Endothelial cell of umbilical vein (primary cell): Measurements from ENCODE around the gene OR8A1.

Experiments
- CTCF ChIP-seq, 2 donors: IDR thresholded peaks; 1 replicate in 1 of 2; 2 replicates in 1 of 2; pipeline ENCODE4 v1.5.1; 2011; ENCODE audit warnings: low read length in 2 of 2, mild to moderate bottlenecking in 2 of 2, moderate library complexity in 2 of 2, control low read depth in 1 of 2, inconsistent platforms in 1 of 2, low read depth in 1 of 2; ENCODE audit not compliant: insufficient read depth in 1 of 2; ENCODE audit errors: extremely low read depth in 1 of 2
- EZH2 ChIP-seq: IDR thresholded peaks from 2 replicates; pipeline ENCODE4 v1.6.1; 2012; ENCODE audit warnings: borderline replicate concordance, low read depth, mild to moderate bottlenecking, moderate library complexity, low read length, inconsistent platforms; ENCODE audit not compliant: severe bottlenecking
- FOS ChIP-seq: IDR thresholded peaks from 2 replicates; pipeline ENCODE4 v1.6.1; 2011; ENCODE audit warnings: mild to moderate bottlenecking, low read length, moderate library complexity, borderline replicate concordance; ENCODE audit not compliant: insufficient read depth
- GATA2 ChIP-seq: IDR thresholded peaks from 2 replicates; pipeline ENCODE4 v1.7.0; 2011; ENCODE audit warnings: low read depth, mild to moderate bottlenecking, moderate library complexity, mixed read lengths, low read length; ENCODE audit not compliant: insufficient read length, insufficient read depth
- POLR2A ChIP-seq: IDR thresholded peaks from 2 replicates; pipeline ENCODE4 v1.6.1; 2012; ENCODE audit warnings: low read depth, mild to moderate bottlenecking, control low read depth, low read length
- POLR2AphosphoS5 ChIP-seq: IDR thresholded peaks from 2 replicates; pipeline ENCODE4 v1.6.1; 2012; ENCODE audit warnings: low read depth, mild to moderate bottlenecking, control low read depth, low read length, moderate library complexity; ENCODE audit not compliant: insufficient read depth
- TF ChIP-seq, protein P1 (sequence below): IDR thresholded peaks from 2 replicates; pipeline ENCODE4 v1.6.1; 2011; ENCODE audit not compliant: insufficient read depth, insufficient read length

DNA sequence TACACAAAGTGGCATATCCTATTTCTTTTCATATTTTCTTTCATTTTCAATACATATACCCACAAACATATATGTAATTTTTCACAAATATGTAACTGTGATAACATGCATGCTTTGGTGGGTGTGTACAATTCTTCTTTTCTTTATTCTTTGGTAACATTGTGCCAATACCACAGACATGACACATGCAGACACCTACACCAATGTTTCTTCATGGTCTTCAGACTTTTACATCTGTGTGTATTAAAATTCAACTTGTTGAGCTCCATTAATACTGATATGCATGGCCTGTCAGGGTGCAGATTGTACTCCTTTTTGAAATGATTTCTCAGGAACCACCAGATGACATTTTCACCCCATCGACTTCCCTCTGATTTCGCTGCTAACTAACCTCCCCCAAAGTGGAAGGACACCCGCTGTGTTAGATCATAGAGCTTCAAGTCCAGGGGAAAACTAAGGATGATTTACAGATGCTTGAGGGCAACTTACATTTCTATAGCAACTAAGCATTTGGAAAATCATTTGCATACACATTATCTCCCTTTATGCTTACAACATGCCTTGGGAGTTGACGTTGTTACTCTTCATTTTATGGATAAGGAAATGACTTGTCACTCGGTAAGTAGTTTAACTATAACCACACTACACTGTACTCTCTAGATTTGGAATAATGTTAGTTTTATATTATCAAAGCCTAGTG, 31.0 kb downstream of the OR8A1 start:
- TF ChIP-seq FOS (no peak), POLR2A (no peak), CTCF (IDR thresholded peaks at IDR 0.05; ENCODE audit: extremely low read depth in 1 of 2, insufficient read depth in 1 of 2, low read depth in 1 of 2, low read length in 2 of 2) (no peak), EZH2 (no peak), GATA2 (no peak), POLR2AphosphoS5 (no peak)
- TF ChIP-seq, protein P1, sequence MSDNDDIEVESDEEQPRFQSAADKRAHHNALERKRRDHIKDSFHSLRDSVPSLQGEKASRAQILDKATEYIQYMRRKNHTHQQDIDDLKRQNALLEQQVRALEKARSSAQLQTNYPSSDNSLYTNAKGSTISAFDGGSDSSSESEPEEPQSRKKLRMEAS, result no peak
